Epithelial cell of proximal tubule (primary cell): ENCODE data around the gene ZNF787. TPM values are rescaled to one million over a fixed set of nuclear protein-coding genes. Genes with fewer than 3 reads are reported as not detected.

Source experiments
- DNase-seq: peaks from one replicate; pipeline ENCODE4 v3.0.0-alpha.2; 2011; ENCODE audit warnings: low read depth
- H3K4me3 ChIP-seq: 2 replicates; pipeline ENCODE4 v1.5.1; 2011; ENCODE audit warnings: low read depth, mild to moderate bottlenecking, low read length
- total RNA-seq: library from RNA; depleted of rRNA; stranded (reverse); fragments of >200 nt; gene quantifications from 2 replicates; pipeline ENCODE4 v1.2.3, GENCODE V29; 2015
- TF ChIP-seq, protein P1 (sequence below): conservative IDR thresholded peaks from 2 replicates; pipeline ENCODE4 v1.5.1; 2012; ENCODE audit warnings: low read depth, mild to moderate bottlenecking, low read length

Gene ZNF787
- total RNA-seq, 1 donor from 2014 or later = 19.6 TPM

DNA sequence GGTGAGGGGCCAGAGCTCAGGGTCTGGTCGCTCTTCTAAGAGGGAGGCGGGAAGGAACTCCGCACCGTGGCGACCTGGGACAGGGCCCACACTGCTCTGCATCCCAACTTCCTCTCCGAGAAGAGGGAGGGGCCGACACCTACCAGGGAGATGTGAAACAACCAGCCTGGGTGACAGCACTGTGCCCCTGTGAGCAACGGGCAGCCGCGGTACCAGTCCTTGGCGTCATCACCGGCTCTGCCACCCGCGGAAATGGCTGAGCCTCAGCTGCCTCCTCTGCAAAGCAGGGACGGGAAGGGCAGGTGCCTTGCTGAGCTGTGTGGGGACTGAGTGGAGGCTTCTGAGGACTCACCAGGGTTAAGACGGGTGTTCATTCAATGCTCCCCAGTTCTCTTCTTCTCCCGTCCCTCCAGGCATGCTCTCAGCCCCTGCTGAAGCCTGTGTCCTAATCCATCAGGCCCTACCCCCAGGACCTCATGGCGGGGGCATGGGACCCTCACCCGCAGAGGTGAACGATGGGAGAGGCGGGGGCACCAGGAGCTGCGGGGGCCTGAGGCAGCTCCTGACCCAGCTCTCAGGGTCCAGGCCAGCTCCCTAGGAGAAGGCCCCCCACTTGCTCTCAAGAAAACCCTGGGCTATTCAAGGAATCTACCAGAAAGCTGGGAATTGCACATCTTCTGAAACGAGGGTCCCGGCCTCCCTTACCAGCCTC lies 9.3 kb downstream of the ZNF787 start:
- TF ChIP-seq, protein P1, sequence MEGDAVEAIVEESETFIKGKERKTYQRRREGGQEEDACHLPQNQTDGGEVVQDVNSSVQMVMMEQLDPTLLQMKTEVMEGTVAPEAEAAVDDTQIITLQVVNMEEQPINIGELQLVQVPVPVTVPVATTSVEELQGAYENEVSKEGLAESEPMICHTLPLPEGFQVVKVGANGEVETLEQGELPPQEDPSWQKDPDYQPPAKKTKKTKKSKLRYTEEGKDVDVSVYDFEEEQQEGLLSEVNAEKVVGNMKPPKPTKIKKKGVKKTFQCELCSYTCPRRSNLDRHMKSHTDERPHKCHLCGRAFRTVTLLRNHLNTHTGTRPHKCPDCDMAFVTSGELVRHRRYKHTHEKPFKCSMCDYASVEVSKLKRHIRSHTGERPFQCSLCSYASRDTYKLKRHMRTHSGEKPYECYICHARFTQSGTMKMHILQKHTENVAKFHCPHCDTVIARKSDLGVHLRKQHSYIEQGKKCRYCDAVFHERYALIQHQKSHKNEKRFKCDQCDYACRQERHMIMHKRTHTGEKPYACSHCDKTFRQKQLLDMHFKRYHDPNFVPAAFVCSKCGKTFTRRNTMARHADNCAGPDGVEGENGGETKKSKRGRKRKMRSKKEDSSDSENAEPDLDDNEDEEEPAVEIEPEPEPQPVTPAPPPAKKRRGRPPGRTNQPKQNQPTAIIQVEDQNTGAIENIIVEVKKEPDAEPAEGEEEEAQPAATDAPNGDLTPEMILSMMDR = no peak
- H3K4me3 ChIP-seq = peak overlapping the region; percentile 27
- no peak for DNase-seq

- DNase-seq = no peak
- TF ChIP-seq, protein P1 = no peak
- peak overlapping the region; percentile 27 for H3K4me3 ChIP-seq
These were observed 10.3 kb downstream of the ZNF787 start for GRCh38 chr19:56110515-56111448.

- TF ChIP-seq, protein P1 = no peak
- H3K4me3 ChIP-seq = no peak overlapping the region
- no peak for DNase-seq
These were observed 11.9 kb downstream of the ZNF787 start for GRCh38 chr19:56109226-56109625.

DNA sequence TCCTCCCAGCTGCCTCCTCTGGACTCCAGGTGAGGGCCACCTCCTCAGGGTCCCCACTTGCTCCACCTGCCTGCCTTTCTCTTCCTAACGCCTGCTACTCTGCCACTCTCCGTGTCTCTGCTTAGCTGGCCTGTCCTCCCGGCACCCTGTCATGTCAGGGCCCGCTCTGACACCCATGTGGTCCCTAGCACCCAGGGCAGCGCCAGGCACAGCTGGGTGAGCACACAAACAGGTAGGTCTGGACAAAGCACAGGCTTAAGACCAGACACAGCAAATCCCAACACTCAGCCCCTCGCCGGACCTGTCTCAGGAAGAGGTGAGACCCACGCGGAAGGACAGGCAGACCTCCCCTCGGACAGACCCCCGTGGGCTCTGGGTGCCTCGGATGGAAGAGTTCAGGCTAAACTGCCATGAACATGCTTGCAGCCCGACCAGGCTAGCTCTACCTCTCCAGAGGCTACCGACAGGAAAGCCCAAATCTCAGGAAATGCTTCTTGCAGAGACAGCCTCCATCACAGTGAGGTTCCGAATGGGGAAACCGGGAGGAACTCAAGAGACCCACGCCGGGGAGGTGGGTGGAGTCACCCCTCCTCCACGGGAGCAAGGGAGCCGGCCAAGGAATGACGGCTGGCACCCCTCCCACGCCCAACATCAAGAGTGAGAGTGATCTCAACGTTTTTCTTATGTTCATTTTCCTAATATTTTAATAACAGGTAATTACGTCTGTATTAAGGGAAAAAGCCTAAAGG lies 12.5 kb downstream of the ZNF787 start:
- TF ChIP-seq, protein P1 = no peak
- no peak for DNase-seq
- no peak overlapping the region for H3K4me3 ChIP-seq

DNA sequence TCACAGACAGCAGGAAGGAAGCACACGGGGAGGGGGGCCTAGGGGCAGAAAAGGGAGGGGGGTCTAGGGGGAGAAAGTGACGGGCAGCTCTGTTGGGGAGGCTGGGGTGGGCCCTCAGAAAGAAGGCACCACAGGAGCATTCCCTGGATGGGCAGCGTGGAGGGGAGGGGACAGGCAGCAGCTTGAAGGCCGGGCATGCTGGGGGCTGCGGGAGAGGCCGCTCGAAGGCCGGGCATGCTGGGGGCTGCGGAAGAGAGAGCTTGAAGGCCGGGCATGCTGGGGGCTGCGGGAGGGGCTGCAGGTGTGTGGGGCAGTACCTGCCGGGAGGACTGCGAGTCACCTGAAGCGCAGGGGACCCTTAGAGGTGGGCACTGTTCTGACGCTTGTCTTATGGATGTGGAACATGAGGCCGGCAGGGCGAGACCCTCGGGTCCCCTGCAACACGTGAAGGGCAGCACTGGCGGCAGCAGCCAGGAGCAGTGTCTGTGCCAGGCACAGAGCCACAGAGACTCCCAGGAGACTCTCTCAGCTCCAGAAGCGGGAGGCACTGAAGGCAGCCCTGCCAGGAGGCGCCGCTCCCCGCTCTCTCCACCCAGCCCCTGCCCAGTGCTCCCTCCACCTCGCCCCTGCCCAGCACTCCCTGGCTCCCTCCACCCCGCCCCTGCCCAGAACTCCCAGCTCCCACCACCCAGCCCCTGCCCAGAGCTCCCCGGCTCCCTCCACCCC lies 13.3 kb downstream of the ZNF787 start:
- DNase-seq = no peak
- TF ChIP-seq, protein P1 = no peak
- H3K4me3 ChIP-seq = no peak overlapping the region

DNA sequence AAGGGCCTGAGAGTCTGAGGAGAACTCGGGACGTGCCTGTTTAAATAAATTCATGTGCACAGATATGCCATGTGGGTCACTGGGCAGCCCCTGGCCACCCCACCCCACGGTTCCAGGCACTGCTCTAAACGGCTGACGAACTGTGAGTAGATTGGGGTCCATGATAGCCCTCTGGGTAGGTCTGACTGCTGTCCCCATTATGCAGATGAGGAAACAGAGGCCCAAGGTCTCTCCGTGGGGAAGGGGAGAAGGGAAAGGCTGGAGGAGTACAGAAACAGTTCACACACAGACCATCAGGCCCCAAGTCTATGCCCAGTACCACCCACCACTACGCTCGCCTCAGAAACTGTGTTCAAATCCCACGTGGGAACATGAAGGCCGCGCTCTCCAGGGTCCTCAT lies 14.1 kb downstream of the ZNF787 start:
- no peak overlapping the region for H3K4me3 ChIP-seq
- TF ChIP-seq, protein P1 = no peak
- DNase-seq = no peak
